Stimulated activated CD4-positive, alpha-beta T cell treated with anti-CD3 and anti-CD28 coated beads, TNF-alpha, amount 100 ng/mL, for 48 hours (primary cell): Measurements from ENCODE around the gene S100A14.

Source experiments
- DNase-seq, 3 donors: peaks; one replicate each; pipeline ENCODE4 v3.0.0-alpha.2; 2020; ENCODE audit warnings: low read depth in 3 of 3

The S100A14 gene

DNA sequence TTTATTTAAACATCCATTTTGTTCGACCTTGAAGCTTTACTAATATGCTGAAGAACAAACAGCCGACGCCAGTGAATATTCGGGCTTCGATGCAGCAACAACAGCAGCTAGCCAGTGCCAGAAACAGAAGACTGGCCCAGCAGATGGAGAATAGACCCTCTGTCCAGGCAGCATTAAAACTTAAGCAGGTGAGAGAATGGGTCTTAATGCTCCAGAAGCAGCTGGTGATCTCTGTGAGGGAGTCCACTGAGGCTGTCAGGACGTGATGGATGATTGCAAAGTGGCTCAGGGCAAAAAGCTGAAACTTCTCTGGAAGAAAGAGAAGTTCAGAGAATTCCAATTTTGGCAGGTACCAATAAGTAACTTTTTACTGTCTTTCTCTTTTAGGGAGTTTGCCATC lies 22.1 kb upstream of the S100A14 start:
- no peak for DNase-seq

DNA sequence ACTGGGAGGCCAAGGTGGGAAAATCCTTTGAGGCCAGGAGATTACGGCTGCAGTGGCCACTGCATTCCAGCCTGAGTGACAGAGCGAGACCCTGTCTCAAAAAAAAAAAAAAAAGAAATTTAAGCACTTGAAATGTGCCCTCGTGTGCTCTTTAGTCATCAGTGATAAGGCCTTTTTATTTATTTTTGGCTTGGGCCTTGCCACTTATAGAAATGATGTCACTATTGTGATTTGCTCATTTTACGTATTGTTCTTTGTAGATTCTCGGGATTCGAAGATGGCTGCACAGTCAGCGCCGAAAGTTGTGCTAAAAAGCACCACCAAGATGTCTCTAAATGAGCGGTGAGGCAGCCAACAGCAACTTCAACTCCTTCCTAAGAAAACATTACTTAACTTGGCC lies 20.2 kb upstream of the S100A14 start:
- DNase-seq: no peak

DNA sequence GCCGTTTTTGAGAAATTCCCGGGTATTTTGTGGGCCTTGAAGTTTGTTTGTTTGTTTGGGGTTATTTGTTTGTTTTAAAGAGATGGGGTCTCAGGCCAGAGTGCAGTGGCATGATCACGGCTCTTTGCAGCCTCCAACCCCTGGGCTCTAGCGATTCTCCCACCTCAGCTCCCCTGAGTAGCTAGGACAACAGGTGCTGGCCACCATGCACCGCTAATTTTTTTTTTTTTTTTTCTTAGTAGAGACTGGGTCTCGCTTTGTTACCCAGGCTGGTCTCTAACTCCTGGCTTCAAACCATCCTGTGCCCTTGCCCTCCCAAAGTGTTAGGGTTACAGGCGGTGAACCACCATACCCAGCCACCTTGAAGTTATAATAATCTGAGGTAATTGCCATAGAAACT lies 19.7 kb upstream of the S100A14 start:
- no peak for DNase-seq

DNA sequence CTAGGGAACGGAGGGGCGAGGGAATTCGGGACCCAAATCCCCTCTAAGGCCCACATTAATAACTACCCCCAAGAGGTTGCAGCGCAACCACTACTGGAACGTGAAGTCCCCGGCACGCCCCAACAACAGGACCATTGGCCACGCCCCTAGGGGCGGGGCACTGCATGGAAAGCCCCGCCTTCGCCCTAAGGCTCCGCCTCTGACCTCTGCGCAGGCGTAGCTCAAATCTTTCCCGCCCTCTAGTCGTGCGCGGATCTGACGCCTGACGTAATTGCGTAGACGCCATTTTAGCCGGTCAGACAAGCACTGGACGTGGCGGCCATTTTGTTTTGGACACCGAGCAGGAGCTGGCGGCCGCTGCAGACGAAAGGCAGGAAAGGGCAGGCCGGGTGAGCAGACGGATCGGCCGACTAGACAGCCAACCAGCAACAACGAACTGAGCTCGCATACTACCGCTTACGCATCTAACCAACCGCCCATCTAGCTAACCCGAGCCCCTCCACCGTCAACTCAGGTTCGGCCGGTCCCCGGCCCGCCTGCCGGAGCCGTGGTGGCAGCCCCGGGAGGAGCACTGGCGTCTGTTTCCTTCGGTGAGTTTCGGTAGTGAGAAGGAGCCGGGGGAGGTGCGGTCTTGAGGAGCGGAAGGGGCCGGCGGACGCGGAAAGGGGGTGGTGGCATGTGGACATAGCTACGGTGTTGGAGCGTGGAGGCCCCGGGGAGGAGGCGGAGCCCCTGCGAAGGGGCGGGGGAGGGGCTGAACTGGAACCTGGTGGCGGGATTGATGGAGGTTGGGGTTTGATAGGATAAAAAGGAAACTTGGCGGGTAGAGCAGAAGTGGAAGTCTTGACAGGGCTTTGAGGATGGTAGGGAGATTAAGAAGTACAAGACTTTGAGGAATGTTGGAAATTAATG lies 17.9 kb upstream of the S100A14 start, which contains the start of gene CHTOP:
Gene CHTOP, plus strand, starts transcription at position 313 of the 912 bp plus-strand sequence. CDS start 2,523 bp downstream, outside the sequence.
- peak; percentile 94 to 97 (median 94) for DNase-seq

DNA sequence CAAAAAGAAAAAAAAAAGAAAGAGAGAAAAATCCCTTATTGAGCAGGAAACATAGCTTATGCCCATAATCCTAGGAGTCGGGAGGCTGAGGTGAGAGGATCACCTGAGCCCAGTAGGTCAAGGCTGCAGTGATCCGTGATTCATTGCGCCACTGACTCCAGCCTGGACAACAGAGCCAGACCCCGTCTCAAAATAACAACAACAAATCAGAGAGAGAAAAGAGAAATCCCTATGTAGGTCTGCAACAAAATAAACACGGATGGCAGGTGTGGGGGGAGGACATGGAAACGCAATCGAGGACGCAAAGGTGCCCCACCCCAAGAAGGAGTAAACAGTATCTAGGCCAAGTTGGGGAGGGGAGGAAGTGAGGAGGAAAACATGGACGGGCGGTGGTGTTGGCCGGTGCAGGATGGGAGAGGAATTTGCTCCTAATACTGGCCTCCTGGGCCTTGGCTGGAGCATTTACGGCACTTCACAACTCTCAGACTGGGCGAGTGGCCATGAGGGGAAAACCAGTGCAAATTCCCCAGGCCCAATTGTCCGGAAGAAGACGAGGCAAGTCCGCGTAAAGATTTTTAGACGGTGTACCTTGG lies 17.1 kb upstream of the S100A14 start:
- no peak for DNase-seq

DNA sequence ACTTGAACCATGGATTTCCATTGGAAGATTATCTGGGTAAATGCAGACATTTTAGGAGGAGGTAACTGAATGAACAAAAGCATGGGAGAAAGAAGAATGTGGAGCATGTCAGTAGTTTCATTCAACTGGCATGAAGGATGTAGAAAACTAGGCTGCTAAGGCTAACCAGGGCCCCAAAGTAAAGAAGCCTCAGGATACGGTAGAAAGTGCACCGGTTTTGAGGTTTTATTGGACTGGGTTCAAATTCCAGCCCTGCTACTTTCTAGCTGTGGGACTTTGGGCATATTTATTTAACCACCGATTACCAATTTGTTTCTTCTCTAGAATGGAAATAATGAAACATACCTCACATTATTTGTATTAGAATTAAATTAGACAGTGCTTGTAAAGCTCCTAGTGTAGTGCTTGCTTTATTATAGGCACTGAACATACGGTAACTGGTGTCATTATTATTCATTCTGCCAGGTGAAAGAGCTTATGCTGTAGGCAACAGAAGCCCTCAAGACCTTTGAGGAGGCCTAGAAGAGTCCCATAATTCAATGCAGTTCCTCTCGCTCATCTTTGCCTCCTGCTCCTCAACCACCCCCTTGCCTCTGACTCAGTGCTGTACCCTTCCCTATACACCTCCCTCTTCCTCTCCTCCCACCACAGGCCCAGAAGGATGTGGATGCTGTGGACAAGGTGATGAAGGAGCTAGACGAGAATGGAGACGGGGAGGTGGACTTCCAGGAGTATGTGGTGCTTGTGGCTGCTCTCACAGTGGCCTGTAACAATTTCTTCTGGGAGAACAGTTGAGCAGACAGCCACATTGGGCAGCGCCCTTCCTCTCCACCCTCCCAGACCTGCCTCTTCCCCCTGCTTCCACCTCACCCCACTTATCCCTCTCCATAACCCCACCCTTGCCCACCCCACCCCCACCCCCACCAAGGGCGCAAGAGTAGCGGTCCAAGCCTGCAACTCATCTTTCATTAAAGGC lies 15.2 kb upstream of the S100A14 start:
- DNase-seq: no peak

DNA sequence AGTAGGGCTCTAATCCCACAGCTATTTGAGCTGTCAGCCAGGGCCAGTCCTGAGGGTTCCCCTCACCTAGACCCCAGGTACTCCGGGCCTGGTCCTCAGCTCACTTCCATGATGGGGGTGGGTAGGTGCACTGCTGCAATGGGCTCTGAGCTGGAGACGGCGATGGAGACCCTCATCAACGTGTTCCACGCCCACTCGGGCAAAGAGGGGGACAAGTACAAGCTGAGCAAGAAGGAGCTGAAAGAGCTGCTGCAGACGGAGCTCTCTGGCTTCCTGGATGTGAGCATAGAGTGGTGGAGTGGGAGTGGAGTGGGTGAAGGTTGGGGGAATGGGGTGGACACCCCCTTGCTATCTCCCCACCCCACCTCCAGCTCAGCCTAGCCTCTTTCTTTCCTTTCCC lies 14.3 kb upstream of the S100A14 start:
- no peak for DNase-seq

DNA sequence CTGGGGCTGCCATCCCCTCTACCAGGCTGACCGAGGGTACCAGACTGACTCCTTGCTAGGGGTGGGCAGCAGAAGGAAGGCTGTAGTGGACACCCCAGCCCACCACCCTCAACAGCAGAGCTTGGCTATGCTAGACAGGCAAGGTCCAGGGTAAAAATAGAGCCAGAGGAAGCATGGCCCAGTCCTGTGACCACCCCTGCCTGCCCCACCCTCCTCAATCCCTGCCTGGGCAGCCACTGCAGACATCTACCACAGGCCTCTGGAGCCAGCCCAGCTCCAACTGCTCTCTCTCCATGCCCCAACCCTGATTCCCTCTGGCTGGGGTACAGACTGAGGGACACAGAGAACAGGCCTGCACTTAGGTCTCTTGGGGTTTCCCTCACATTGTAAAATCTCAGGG lies 13.8 kb upstream of the S100A14 start:
- no peak for DNase-seq

DNA sequence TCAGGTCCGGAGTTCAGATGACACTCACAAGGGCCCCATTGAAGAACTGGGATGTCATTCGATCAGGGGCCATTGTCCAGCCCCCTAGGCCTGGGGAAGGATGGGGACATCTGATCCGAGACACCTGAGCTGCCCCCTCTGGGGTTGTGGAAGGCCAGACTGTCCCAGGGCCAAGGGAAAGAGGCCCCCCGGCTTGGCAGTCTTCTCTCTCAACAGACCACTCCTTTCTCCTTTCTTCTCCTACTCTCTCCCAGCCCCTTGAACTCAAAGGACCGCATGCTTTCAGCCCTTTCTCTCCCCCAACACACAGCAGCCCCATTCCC lies 13.2 kb upstream of the S100A14 start:
- DNase-seq: no peak

DNA sequence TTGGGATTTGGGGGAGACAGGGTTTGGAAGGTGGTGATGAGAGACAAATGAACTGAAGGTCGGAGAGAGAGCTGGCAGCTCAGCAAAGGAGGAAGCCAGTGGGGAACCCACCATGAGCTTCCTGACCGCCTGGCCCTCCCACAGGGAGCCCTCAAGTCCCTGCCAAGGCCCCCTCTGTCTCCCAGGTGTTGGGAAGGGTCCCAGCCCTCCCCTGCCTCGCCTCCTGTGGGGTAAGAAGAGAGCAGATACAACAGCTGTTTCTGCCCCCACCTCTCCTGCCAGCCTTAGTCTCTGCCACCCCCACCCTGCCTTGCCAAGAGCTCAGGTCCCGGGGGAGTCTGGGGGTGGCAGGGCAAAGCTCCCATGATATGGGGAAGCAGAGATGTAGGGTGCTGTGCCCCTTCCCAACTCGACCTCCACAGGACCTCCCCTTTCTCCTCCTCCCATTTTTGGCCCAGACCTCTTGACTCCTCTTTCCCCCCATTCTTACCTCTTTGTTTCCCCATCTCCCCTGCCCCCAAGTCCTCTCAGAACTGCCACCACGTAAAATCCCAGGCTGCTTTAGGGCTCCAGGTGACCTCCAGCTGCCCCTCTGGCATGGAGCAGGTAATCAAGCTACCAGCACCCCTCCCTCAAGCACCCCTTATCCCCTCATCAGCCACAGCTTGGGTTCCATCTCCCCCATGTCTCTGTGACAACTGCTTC lies 12.7 kb upstream of the S100A14 start:
- no peak for DNase-seq

DNA sequence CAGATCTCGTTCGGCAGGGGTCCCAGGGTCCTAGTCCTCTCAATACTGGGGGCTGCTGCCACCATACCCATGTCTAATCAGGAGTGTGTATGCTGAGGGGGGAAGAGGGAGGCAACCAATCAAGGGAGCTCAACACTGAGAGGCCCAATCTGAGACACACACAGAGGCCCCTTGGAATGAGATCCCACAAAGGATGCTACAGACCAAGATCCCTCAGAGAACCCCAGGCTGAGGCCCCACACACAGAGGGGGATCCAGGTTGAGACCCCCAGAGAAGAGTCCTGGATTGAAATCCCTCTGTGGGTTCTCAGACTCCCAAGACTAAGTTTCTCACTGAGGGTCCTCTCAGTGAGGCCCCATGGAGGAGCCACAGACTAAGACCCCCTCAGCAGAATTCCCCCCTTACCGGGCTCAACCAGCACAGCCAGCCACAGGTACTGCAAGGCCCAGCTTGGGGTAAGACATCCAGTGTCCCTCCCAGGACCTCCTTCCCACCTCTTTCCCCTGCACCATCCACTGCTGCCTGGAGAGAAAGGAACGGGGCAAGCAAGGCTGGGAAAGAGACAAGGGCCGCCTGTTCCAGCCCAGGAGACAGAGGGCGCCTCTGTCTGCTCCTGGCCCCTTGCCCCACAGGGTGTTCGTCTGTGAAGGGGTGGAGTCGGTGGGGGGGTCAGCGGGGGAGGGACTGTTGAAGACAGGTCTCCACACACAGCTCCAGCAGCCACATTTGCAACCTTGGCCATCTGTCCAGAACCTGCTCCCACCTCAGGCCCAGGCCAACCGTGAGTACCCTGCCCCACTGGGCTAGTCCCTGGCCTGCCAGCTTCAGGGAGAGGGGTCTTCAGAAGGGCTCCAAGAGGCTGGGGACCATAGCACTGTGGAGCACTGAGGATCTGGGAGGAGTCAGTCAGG lies 11.8 kb upstream of the S100A14 start, which contains the start of gene S100A1:
Gene S100A1, plus strand, starts transcription at position 720 of the 912 bp plus-strand sequence. CDS start 2,088 bp downstream, outside the sequence.
- no peak for DNase-seq

DNA sequence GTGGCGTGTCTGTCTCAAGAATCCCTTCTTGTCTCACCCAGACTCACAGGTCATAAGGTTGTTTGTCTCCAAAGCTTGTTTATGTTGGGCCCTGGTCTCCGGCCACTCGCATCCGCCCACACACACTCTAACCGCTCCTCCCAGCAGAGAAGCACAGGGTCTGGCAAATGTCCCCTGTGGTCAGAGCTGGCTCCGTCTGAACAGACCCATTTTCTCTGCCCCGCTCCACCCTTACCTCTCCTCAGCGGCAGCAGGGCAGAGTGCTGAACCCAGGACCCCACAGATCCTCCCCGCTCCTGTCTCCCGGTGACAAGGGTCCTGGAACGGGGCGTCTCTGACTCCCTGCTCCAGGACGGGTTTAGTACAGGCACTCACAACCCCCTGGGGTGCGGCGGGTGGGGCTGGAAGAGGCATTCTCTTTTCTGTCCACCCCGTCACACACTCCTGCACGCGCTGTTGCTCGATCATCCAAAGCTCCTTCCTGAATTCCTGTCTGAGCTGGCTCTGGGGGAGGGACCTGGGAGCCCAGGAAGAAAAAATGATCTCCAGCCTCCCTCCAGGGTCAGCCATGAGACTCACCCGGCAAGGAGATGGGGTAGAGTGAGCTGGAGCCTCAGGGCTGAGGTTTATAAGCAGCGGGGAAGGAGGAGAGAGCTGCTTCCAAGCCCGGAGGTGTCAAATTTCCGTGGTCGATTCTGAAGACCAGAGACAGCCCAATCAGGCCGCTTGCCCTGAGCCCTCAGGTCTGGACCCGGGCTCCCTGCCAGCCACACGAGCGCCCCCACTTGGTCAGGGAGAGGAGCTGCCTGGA lies 11.0 kb upstream of the S100A14 start, which contains the start of gene S100A13:
Gene S100A13, minus strand, starts transcription at position 602 of the 811 bp plus-strand sequence. CDS start 1,033 bp downstream, outside the sequence.
- no peak for DNase-seq

DNA sequence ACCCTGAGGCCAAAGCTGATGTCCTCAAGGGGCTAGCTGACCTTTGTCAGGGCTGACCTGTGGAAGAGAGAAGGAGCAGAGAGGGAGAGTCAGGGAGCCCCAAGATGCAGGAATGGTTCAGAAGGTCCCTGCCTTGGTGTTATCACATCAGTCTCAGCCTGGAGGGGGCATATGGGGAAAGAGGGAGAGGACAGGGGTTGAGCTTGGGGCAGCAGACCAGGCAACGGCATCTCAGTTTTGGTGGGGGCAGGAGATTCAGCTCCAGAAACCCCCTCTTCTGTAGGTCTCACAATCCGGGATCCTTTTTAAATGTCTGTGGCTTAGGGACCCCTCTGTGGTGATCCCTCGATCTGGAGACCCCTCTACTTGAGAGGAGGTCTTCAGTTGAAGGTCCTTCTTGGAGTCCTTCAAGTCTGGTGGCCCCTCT lies 10.4 kb upstream of the S100A14 start:
- DNase-seq: no peak

DNA sequence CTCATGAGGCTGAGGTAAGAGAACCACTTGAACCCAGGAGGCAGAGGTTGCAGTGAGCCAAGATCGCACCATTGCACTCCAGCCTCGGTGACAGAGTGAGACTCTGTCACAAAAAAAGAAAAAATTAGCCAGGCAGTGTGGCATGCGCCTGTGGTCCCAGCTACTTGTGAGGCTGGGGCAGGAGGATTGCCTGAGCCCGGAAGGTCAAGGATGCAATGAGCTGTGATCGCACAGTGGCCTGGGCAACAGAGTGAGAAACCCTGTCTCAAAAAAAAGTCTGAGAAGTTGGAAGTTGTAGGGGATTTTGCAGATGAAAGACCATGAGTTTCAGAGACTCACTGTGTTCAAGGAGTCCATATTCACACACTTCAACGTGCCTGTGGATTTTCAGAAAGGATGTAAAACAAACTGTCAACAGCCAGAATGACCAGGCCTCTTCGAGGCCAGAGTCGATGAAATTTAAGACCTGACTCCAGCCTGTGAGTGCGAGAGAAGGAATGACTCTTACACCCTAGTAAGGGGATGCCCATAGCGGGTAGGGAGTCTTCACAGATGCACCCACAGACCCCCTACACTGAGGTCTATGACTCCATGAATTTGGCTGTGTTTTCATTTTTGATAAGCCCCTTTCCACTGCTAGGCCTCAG lies 9.0 kb upstream of the S100A14 start:
- no peak for DNase-seq

DNA sequence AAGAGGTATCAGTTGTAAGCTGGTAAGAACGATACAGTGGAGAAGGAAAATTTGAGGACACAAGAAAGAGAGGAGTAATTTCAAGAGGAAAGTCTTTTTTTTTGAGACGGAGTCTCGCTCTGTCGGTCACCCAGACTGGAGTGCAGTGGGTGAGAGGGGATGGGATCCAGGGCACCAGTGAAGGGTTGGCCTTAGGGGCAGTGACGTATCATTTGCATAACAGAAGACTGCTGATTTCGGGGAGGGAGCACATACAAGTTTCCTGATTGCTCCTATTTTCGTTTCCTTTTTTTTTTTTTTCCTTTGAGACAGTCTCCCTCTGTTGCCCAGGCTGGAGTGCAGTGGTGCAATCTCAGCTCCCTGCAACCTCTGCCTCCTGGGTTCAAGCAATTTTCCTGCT lies 7.0 kb upstream of the S100A14 start:
- no peak for DNase-seq

DNA sequence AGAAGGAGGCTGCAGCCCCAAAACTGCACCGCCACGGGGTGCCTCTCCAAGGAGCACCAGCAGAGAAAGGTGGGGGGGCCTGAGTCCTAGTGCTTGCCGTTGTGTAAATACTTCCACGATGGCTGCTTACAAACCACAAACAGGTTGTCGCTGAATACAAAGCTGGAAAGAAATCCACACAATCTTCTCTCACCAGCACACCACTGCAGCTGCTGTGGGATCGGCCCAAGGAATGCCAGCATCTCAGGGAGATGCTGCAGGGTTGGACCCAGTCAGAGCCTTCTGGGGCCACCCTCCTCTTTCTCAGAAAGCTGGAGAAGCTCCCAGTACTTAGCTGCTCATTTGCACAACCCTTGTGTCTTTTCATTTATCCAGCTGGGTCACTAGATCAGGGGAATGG lies 3.0 kb upstream of the S100A14 start:
- DNase-seq: no peak

DNA sequence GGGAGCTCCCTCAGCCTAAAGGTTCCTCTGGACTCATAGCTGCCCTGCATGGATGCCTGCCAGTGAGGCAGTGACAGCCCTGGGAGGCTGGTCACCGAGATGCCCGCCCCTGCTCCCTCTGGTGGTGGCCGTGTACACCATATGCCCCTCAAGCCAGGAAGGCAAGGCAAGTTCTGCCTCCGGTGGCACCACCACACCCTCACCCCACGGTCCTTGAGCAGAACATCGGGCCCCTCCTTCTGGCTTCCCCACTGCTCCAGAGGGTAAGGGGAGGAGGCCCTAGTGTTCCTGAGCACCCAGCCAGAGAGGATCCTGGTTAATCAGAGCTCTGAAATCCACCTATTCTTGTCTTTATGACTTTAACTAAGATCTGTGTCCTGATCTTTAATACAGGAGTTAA lies 1.5 kb upstream of the S100A14 start:
- DNase-seq: peak in 2 of 3 donors; percentile 51 to 87

DNA sequence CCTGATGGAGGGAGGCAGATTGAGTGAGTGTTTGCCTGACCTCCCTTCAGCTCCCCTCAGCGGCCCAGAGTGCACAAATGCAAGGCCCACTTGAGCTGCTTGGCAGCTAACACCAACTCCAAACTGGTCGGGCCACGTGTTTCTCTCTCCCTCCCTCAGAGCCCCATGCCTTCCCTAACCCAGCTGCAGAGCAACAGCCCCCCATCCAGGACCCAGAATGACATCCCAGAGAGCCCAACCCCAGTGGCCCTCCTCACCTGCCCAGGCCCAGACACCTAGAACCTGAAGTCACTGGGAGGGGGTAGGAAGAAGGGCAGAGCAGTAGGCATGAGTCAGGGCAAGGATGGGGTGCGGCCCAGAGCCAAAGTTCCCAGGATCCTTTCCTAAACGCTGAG lies 789 bp upstream of the S100A14 start:
- no peak for DNase-seq

DNA sequence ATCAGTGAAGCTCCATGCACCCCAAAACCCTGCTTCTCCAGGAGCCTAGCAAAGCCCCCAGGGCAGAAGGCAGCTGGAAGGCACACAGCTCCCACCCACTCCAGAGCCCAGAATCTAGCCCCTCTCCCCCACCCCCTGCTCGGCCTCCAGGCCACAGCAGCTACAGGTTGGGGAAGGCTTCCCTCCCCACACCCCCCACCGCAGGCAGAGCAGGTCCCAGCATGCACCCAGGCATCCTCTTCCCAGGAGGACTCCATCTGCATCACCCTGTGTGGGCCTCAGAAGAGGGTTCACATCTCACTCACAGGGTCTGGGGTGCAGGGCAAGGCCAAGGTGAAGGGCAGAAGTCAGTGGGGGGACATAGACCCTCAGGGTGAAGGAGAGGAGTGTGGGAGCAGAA lies 719 bp downstream of the S100A14 start:
- DNase-seq: no peak
